Fibroblast of lung (primary cell): Measurements from ENCODE around the gene ARHGAP10. TPM values are rescaled to one million over a fixed set of nuclear protein-coding genes. Genes with fewer than 3 reads are reported as not detected.
A peak's percentile ranks its signal among the peaks of the same experiment; 100 is the strongest.

Experiments used
- DNase-seq, 2 donors: peaks; one replicate each; pipeline versions ENCODE4 v3.0.0 to v3.0.0-alpha.2; 2010; ENCODE audit warnings: low read depth in 2 of 2
- H2AFZ ChIP-seq: 2 replicates; pipeline ENCODE4 v1.5.1; 2012; ENCODE audit warnings: low read length, control low read depth, inconsistent platforms
- H3K27ac ChIP-seq: 2 replicates; pipeline ENCODE4 v1.5.1; 2011; ENCODE audit warnings: low read length, control low read depth; ENCODE audit not compliant: insufficient read depth
- H3K27me3 ChIP-seq: 2 replicates; pipeline ENCODE4 v1.5.1; 2011; ENCODE audit warnings: mild to moderate bottlenecking, low read length; ENCODE audit not compliant: control insufficient read depth, insufficient read depth
- H3K36me3 ChIP-seq: 2 replicates; pipeline ENCODE4 v1.5.1; 2011; ENCODE audit warnings: low read length; ENCODE audit not compliant: control insufficient read depth, insufficient read depth
- H3K4me1 ChIP-seq: 2 replicates; pipeline ENCODE4 v1.5.1; 2011; ENCODE audit warnings: low read length; ENCODE audit not compliant: control insufficient read depth, insufficient read depth; ENCODE audit errors: extremely low read depth
- H3K4me2 ChIP-seq: 2 replicates; pipeline ENCODE4 v1.5.1; 2011; ENCODE audit warnings: low read length, control low read depth; ENCODE audit not compliant: insufficient read depth; ENCODE audit errors: extremely low read depth
- H3K4me3 ChIP-seq, 4 experiments: fragments of 200-600 bp in 1 of 4; sonication (generic) in 1 of 4; replicated peaks in 1 of 4; 2 replicates each; pipeline ENCODE4 v1.5.1; 2011 to 2016; ENCODE audit warnings: low read length in 4 of 4, low read depth in 3 of 4, mild to moderate bottlenecking in 3 of 4, control low read depth in 2 of 4, inconsistent platforms in 1 of 4, mixed read lengths in 1 of 4; ENCODE audit not compliant: insufficient read depth in 1 of 4; ENCODE audit errors: control extremely low read depth in 1 of 4
- H3K79me2 ChIP-seq: 2 replicates; pipeline ENCODE4 v1.5.1; 2012; ENCODE audit warnings: mild to moderate bottlenecking, low read length, inconsistent platforms; ENCODE audit not compliant: control insufficient read depth, insufficient read depth
- H3K9ac ChIP-seq: 2 replicates; pipeline ENCODE4 v1.5.1; 2011; ENCODE audit warnings: mild to moderate bottlenecking, low read length, control low read depth; ENCODE audit not compliant: insufficient read depth
- H3K9me3 ChIP-seq: 2 replicates; pipeline ENCODE4 v1.5.1; 2012; ENCODE audit warnings: low read depth, low read length; ENCODE audit not compliant: control insufficient read depth, insufficient read depth
- H4K20me1 ChIP-seq: 2 replicates; pipeline ENCODE4 v1.5.1; 2011; ENCODE audit warnings: low read length; ENCODE audit not compliant: control insufficient read depth, insufficient read depth; ENCODE audit errors: extremely low read depth
- EZH2 ChIP-seq: IDR thresholded peaks from 2 replicates; pipeline ENCODE4 v1.5.1; 2012; ENCODE audit warnings: low read length, control low read depth, mild to moderate bottlenecking; ENCODE audit errors: missing control alignments
- polyA plus RNA-seq, 2 donors: library from polyadenylated mRNA; depleted of rRNA in 1 of 2; stranded (reverse) in 1 of 2; unstranded in 1 of 2; fragments of >200 nt; gene quantifications; 2 replicates each; pipeline ENCODE4 v1.2.1, GENCODE V29; 2011 to 2012; ENCODE audit warnings: missing spikeins in 1 of 2
- total RNA-seq: library from RNA; depleted of rRNA; stranded (reverse); fragments of >200 nt; gene quantifications from 2 replicates; pipeline ENCODE4 v1.2.1, GENCODE V29; 2014
- TF ChIP-seq, protein P1 (sequence below), 2 donors: IDR thresholded peaks in 1 of 2; conservative IDR thresholded peaks in 1 of 2; 1 replicate in 1 of 2; 2 replicates in 1 of 2; pipeline ENCODE4 v1.5.1; 2011 to 2012; ENCODE audit warnings: low read length in 2 of 2, control low read depth in 1 of 2, inconsistent platforms in 1 of 2, low read depth in 1 of 2, mild to moderate bottlenecking in 1 of 2

Gene ARHGAP10
- total and polyA plus RNA-seq, 2 donors (not counting 1 experiment from before 2014, with no cell fraction given) = 21.6 to 35.8 TPM

DNA sequence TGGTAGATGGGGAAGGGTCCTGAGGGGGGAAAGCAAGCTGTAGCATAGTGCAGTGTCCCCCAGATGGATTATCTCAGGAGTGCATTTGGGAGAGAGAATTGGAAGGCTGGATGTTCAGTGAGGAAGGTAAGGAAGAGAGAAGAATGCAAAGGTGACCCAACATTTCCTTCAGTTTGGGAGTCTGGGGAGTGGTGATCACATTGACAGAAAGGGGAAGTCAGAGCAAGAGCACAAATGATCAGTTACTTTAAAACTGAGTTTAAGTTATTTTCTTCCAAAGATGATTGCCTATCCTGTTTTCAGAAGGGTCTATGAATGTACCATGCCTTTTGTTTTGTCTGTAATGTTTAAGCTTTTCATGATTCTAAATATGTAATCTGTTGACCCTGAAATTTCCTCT is 47.6 kb downstream of the ARHGAP10 start:
- no peaks in the 10 kb centered on the region for H3K9me3 ChIP-seq
- no peak overlapping the region for H3K27ac ChIP-seq
- TF ChIP-seq EZH2 = no peak
- TF ChIP-seq, protein P1, sequence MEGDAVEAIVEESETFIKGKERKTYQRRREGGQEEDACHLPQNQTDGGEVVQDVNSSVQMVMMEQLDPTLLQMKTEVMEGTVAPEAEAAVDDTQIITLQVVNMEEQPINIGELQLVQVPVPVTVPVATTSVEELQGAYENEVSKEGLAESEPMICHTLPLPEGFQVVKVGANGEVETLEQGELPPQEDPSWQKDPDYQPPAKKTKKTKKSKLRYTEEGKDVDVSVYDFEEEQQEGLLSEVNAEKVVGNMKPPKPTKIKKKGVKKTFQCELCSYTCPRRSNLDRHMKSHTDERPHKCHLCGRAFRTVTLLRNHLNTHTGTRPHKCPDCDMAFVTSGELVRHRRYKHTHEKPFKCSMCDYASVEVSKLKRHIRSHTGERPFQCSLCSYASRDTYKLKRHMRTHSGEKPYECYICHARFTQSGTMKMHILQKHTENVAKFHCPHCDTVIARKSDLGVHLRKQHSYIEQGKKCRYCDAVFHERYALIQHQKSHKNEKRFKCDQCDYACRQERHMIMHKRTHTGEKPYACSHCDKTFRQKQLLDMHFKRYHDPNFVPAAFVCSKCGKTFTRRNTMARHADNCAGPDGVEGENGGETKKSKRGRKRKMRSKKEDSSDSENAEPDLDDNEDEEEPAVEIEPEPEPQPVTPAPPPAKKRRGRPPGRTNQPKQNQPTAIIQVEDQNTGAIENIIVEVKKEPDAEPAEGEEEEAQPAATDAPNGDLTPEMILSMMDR (conservative IDR thresholded peaks at IDR 0.05 in 1 of 2, IDR thresholded peaks at IDR 0.05 in 1 of 2; ENCODE audit: low read depth in 1 of 2, low read length in 2 of 2) = no peak
- peaks cover 53% of the 10 kb centered on the region for H3K79me2 ChIP-seq
- H3K4me3 ChIP-seq = no peak overlapping the region
- no peak overlapping the region for H2AFZ ChIP-seq
- no peaks in the 10 kb centered on the region for H3K27me3 ChIP-seq
- DNase-seq = no peak
- H3K9ac ChIP-seq = no peak overlapping the region
- no peaks in the 10 kb centered on the region for H3K4me1 ChIP-seq
- no peak overlapping the region for H3K4me2 ChIP-seq
- H3K36me3 ChIP-seq = no peaks in the 10 kb centered on the region
- no peaks in the 10 kb centered on the region for H4K20me1 ChIP-seq

DNA sequence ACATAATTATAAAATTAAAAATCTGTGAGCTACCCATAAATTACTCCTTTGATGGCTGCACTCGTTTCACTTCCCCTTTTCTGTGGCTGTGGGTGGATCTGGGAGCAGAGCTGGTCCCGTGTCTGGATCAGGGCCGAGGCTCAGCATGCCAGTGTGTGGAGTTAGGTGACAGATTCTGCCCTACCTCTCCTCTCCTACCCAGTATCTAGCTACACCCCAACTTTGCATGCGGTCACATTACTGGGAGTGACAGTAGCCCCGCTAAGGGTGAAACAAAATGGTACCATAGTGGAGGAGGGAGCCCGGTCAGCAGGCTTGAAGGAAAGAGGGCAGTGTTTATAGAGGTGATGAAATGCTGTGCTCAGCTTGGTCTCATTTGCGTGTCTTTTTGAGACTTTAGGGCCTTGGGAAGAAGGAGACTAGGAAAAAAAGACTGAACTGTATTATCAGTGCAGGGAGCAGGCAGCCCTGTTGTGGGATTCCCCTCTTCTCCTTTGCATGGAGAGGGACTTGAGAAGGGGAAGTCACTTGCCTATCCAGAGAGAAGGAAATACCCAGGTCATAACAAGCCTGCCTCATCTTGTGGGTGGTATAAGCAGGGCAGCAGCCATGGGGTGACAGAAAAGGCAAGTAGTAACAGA is 48.4 kb downstream of the ARHGAP10 start:
- no peak for TF ChIP-seq EZH2
- TF ChIP-seq, protein P1 (conservative IDR thresholded peaks at IDR 0.05 in 1 of 2, IDR thresholded peaks at IDR 0.05 in 1 of 2; ENCODE audit: low read depth in 1 of 2, low read length in 2 of 2) = no peak
- Histone ChIP-seq H2AFZ (no peak overlapping the region), H3K36me3 (no peaks in the 10 kb centered on the region), H3K27ac (no peak overlapping the region), H3K4me1 (no peaks in the 10 kb centered on the region), H3K27me3 (no peaks in the 10 kb centered on the region), H3K9ac (no peak overlapping the region), H3K4me2 (no peak overlapping the region), H3K4me3 (no peak overlapping the region), H3K9me3 (no peaks in the 10 kb centered on the region), H3K79me2 (peaks cover 46% of the 10 kb centered on the region), H4K20me1 (no peaks in the 10 kb centered on the region)
- no peak for DNase-seq

DNA sequence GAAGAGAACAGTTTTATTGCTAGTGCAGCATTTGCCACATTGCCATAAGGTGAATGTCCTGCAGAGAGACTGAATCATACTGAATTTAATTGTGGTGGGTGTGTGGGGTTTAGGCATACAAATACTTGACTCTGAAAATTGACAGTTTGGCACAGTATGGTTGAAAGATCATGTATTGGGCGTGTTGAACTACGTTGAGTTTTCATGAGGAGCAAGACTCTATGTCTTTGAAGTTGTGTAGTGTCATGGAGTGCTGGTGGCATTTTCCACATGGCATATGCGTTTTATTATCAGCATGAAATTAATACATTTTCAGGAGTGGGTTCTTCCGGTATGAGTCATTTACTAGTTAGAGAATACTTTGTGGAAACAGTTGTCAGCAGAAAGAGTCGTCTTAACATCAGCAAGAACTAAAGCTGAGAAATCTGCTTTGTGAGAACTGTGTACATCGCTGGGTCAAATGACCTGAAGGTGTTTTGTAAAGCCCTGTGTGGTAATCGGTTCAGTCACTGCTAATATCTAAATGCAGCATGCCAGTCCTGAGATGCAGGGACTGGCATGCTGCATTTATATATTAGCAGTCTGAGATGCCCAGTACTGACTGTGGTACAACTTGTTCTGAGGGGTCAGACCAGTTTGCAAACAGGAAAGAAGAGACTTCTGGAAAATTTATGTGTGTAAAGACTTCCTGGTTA is 50.3 kb downstream of the ARHGAP10 start:
- Histone ChIP-seq H3K4me2 (peak overlapping the region; percentile 9), H3K27ac (no peak overlapping the region), H3K79me2 (peaks cover 43% of the 10 kb centered on the region), H3K9me3 (no peaks in the 10 kb centered on the region), H3K27me3 (no peaks in the 10 kb centered on the region), H3K36me3 (no peaks in the 10 kb centered on the region), H3K9ac (no peak overlapping the region), H4K20me1 (no peaks in the 10 kb centered on the region), H3K4me3 (no peak overlapping the region), H2AFZ (no peak overlapping the region), H3K4me1 (peaks cover 4% of the 10 kb centered on the region)
- peak; percentile 65 for DNase-seq
- TF ChIP-seq EZH2 = no peak
- TF ChIP-seq, protein P1 (conservative IDR thresholded peaks at IDR 0.05 in 1 of 2, IDR thresholded peaks at IDR 0.05 in 1 of 2; ENCODE audit: low read depth in 1 of 2, low read length in 2 of 2) = no peak
